GM10266 (cell line): ENCODE measurements around the gene MEIS2.

Experiments used
- DNase-seq: peaks from one replicate; pipeline ENCODE4 v3.0.0; 2012; ENCODE audit errors: extremely low spot score
- CTCF ChIP-seq: IDR thresholded peaks from 2 replicates; pipeline ENCODE4 v1.5.1; 2012; ENCODE audit warnings: mild to moderate bottlenecking, low read depth; ENCODE audit not compliant: control insufficient read depth, insufficient read depth; ENCODE audit errors: missing control alignments

MEIS2 gene

GRCh38 chr15:36887214-36887961 lies 213.0 kb downstream of the MEIS2 start:
- TF ChIP-seq CTCF = no peak
- no peak for DNase-seq

DNA sequence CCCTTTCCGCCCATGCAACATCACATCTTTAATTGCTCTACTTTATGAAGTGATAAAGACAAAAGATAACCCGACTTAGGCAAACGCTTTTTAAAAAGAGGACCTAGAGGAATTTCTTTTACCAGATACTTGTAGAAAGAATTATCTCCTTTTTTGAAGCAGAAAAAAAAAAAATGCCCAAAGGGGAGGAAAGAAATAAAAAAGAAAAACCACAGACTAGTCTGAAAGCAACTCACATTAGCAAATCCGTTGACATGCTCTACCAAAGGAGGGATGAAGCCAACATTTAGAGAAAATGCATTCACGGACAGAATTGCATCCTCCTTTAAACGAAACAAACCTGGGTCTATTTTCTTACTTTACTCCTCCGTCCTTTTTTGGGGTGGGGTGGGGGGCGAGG lies 213.6 kb downstream of the MEIS2 start:
- DNase-seq = no peak
- no peak for TF ChIP-seq CTCF

DNA sequence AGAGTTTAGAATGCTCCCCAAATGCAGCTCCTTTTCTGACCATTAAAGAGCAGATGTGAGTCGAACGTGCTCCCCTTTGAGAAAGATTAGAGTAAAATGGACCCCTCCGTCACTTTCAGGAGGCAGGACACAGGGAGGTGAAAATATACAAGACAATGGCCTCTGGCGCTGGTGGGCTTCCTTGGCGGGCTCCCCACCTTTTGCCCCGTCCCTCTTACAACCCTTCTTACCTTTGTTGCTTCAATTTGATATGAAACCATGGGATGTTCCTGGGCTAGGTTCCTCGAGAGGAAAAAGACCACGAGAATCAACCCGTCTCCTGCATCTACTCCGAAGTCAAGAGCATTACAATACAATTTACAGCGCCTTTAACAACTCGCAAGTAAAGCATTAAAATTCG lies 214.2 kb downstream of the MEIS2 start:
- no peak for DNase-seq
- TF ChIP-seq CTCF = no peak

- DNase-seq = no peak
- no peak for TF ChIP-seq CTCF
These were observed 214.6 kb downstream of the MEIS2 start for GRCh38 chr15:36885771-36886170.

- TF ChIP-seq CTCF = no peak
- DNase-seq = no peak
These were observed 215.3 kb downstream of the MEIS2 start for GRCh38 chr15:36884936-36885635.

DNA sequence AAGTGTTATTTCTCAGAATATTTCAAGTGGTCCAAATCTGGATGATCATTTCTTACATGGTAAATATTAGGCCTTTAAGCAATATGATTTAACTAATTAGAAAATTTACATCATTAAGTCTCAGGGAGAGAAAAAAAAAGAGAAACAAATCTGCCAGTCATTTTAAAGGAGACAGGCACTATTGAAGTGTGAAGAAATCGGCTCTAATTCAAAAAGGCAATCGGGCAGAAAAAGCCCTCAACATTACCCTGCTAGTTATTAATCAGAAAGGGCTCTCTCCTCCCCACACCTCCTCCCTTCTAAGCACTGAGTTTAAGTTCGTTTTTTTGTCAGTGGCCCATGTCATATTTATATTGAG lies 215.9 kb downstream of the MEIS2 start:
- no peak for DNase-seq
- TF ChIP-seq CTCF = no peak
